Ureter (tissue), 1 donor: Measurements from ENCODE around the gene IFIT1. TPM values are rescaled to one million over a fixed set of nuclear protein-coding genes. Genes with fewer than 3 reads are reported as not detected.
"Not testable (repeated sequence)": the region's sequence is repeated elsewhere in the genome, so short reads cannot be mapped to it uniquely, and the experiment has no call there.

ENCODE experiments used
- DNase-seq: peaks from one replicate; pipeline ENCODE4 v3.0.0-alpha.2; 2020; ENCODE audit warnings: low spot score
- total RNA-seq: library from RNA; stranded (reverse); gene quantifications from one replicate; pipeline ENCODE4 v1.2.4, GENCODE V29; 2023
- donor health status: DM: yes; HTN: yes; CAD: no.

Gene IFIT1
- 4.1 TPM for total RNA-seq

- DNase-seq, result peak; percentile 54
Measured at GRCh38 chr10:89391907-89392756, at the start of gene IFIT1. TSS of gene IFIT1 (plus strand) at chr10:89392623. CDS start at chr10:89392713, 90 bp downstream.

- no peak for DNase-seq
Measured at GRCh38 chr10:89343089-89343767, 49.2 kb upstream of the IFIT1 start.

- no peak for DNase-seq
Measured at GRCh38 chr10:89344156-89344555, 48.3 kb upstream of the IFIT1 start.

GRCh38 chr10:89345367-89346000 is 46.9 kb upstream of the IFIT1 start:
- no peak for DNase-seq

- DNase-seq, result no peak
Measured at GRCh38 chr10:89346405-89347254, 45.8 kb upstream of the IFIT1 start.

- no peak for DNase-seq
Measured at GRCh38 chr10:89347701-89348457, 44.5 kb upstream of the IFIT1 start.

- no peak for DNase-seq
Measured at GRCh38 chr10:89348481-89348880, 43.9 kb upstream of the IFIT1 start.

- DNase-seq, result no peak
Measured at GRCh38 chr10:89348975-89349374, 43.4 kb upstream of the IFIT1 start.

GRCh38 chr10:89350631-89351315 is 41.6 kb upstream of the IFIT1 start:
- DNase-seq, result not testable (repeated sequence)

- no peak for DNase-seq
Measured at GRCh38 chr10:89351412-89351779, 41.0 kb upstream of the IFIT1 start.

GRCh38 chr10:89351780-89352597 is 40.4 kb upstream of the IFIT1 start:
- DNase-seq, result no peak

- DNase-seq, result no peak
Measured at GRCh38 chr10:89352802-89353201, 39.6 kb upstream of the IFIT1 start.

GRCh38 chr10:89355394-89355931 is 37.0 kb upstream of the IFIT1 start:
- no peak for DNase-seq

GRCh38 chr10:89357096-89357495 is 35.3 kb upstream of the IFIT1 start:
- no peak for DNase-seq

GRCh38 chr10:89357975-89358374 is 34.4 kb upstream of the IFIT1 start:
- no peak for DNase-seq

GRCh38 chr10:89360157-89360556 is 32.3 kb upstream of the IFIT1 start:
- no peak for DNase-seq

GRCh38 chr10:89362929-89363328 is 29.5 kb upstream of the IFIT1 start:
- no peak for DNase-seq

GRCh38 chr10:89363729-89364442 is 28.5 kb upstream of the IFIT1 start:
- DNase-seq, result no peak

- no peak for DNase-seq
Measured at GRCh38 chr10:89364531-89364930, 27.9 kb upstream of the IFIT1 start.
